Mesenteric fat pad (tissue), 1 donor: Measurements from ENCODE around the gene PALM3. TPM values are rescaled to one million over a fixed set of nuclear protein-coding genes. Genes with fewer than 3 reads are reported as not detected.

Source experiments
- total RNA-seq: library from RNA; stranded (reverse); fragmentation: NEBNext Ultra II Directional; extraction: Animal tissue kit (Norgen Biotek cat#: 25700); gene quantifications from one replicate; pipeline ENCODE4 v1.2.1, GENCODE V29; 2021
- donor health status: DM: yes; HTN: yes; CAD: no.

Gene PALM3
- total RNA-seq, 1 donor from 2014 or later: not detected

Other genes with a start within 250 kb of the PALM3 start
- not detected for gene NANOS3, start 184.9 kb downstream of the PALM3 start, total RNA-seq
- gene BRME1, start 156.0 kb downstream of the PALM3 start, total RNA-seq: 0.67 TPM
- gene CC2D1A, start 155.9 kb downstream of the PALM3 start, total RNA-seq: 30.2 TPM
- gene PODNL1, start 123.7 kb downstream of the PALM3 start, total RNA-seq: 0.93 TPM
- gene DCAF15, start 109.6 kb downstream of the PALM3 start, total RNA-seq: 17.5 TPM
- gene RFX1, start 55.8 kb downstream of the PALM3 start, total RNA-seq: 12.2 TPM
- not detected for gene RLN3, start 33.9 kb downstream of the PALM3 start, total RNA-seq
- 8.5 TPM for gene IL27RA, start 30.3 kb downstream of the PALM3 start, total RNA-seq
- 1.7 TPM for gene MISP3, start 10.7 kb upstream of the PALM3 start, total RNA-seq
- gene C19orf67, start 23.7 kb upstream of the PALM3 start, total RNA-seq: not detected
- gene SAMD1, start 28.7 kb upstream of the PALM3 start, total RNA-seq: 32.3 TPM
- gene PRKACA, start 55.7 kb upstream of the PALM3 start, total RNA-seq: 160 TPM
- 0.87 TPM for gene ASF1B, start 74.5 kb upstream of the PALM3 start, total RNA-seq
- gene ADGRL1, start 144.1 kb upstream of the PALM3 start, total RNA-seq: 27.1 TPM